ENCODE measurements around the gene FXYD4.
"Not testable (repeated sequence)": the region's sequence is repeated elsewhere in the genome, so short reads cannot be mapped to it uniquely, and the experiment has no call there.

Gene FXYD4

DNA sequence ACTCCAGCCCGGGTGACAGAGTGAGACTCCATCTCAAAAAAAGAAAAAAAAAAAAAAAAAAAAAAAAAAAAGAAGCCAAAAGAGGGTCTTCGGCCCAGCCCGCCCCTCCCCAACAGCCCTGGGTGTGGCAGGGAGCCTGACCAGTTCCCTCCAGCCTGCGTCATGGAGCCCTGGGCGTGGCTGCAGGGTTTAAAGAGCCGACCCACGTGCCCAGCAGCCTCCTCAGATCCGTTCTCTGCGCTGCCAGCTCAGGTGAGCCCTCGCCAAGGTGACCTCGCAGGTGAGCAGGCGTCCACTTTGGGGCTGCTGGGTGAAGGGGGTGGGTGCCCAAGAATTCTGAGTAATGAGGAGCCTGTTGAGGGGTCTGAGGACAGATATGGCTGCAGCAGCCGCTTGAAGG lies at the start of gene FXYD4:
FXYD4 (plus strand) TSS at position 219 of the 400 bp plus-strand sequence. CDS start 2,111 bp downstream, outside the sequence.
- DNase-seq, result no peak

DNA sequence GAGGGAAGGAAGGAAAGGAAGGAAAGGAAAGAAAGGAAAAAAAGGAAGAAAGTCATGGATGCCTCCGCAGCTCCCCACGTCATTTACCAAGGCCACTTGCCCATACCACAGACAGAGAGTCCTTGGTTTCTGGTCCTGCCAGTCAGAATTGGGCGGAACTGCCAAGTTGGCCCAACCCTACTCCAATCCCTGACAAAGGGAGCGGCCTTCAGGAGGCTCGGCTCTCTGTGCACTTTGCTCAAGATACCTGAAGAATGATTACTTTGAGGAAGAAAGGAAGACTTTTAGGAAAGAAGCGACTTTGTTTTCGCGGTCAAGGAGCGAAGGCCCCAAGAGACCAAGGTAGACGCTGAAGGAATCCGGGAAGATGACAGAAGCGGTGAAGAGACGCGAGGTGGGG lies 49.1 kb upstream of the FXYD4 start:
- no peak for DNase-seq

DNA sequence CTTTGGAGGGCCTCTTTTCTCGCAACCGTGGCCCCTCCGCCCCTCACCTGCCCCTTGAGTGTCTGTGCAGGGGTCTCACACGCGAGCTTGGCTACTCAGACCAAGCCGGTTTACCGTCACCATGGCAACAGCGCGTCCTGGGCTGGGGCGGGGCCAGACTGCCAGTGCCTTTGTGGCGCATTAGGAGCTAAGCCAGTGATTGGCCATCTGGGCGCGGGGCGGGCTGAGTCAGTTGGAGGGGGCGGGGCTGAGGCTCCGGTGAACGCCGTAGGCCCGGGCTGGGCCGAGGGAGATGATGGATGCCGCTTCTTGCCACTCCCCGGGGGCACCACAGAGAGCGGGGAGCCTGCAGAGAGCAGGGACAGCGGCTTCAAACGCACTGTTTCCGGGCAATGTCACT lies 48.7 kb upstream of the FXYD4 start:
- peak; percentile 56 for DNase-seq

DNA sequence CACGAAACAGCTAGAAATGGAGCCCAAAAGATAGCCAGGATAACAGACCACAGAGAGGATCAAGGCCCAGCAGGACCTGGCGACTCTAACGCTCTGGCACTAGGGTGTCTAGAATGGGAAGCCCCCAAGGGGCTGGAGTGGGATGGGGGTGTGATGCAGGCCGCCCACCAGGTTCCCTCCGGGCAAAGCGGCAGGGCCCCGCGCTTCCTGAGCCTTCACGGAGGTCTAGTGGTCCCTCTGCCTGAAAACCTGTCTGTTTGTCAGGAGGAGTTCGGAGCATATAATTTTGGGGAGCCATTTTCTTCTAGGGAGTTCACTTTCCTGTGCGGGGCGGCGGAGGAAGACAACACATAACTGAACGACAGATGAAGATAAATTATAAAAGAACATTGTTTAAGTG lies 48.2 kb upstream of the FXYD4 start:
- DNase-seq, result no peak

DNA sequence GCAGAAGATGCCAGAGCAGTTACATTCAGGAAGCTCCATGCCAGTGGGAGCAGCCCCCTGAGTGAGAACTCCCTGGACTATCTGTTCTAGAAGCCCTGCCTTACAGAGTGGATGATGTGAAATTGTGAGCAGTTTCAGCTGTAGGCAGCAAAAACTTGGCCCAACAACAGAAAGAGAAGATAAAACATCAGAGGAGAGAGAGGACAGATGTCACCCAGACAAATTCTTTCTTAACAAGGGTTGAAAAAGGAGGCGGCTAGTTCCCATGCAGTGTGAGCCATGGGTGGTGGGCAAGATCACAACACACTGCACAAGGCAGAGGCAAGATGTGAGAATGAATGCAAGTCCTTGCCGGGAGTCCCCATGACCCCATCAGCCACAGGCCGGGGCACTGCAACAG lies 46.6 kb upstream of the FXYD4 start:
- DNase-seq, result no peak

- no peak for DNase-seq
Observed at GRCh38 chr10:43327171-43327570, 44.3 kb upstream of the FXYD4 start.

- no peak for DNase-seq
Observed at GRCh38 chr10:43327986-43328385, 43.5 kb upstream of the FXYD4 start.

GRCh38 chr10:43328810-43329209 lies 42.6 kb upstream of the FXYD4 start:
- DNase-seq, result not testable (repeated sequence)

- DNase-seq, result not testable (repeated sequence)
Observed at GRCh38 chr10:43329246-43329885, 42.1 kb upstream of the FXYD4 start.

DNA sequence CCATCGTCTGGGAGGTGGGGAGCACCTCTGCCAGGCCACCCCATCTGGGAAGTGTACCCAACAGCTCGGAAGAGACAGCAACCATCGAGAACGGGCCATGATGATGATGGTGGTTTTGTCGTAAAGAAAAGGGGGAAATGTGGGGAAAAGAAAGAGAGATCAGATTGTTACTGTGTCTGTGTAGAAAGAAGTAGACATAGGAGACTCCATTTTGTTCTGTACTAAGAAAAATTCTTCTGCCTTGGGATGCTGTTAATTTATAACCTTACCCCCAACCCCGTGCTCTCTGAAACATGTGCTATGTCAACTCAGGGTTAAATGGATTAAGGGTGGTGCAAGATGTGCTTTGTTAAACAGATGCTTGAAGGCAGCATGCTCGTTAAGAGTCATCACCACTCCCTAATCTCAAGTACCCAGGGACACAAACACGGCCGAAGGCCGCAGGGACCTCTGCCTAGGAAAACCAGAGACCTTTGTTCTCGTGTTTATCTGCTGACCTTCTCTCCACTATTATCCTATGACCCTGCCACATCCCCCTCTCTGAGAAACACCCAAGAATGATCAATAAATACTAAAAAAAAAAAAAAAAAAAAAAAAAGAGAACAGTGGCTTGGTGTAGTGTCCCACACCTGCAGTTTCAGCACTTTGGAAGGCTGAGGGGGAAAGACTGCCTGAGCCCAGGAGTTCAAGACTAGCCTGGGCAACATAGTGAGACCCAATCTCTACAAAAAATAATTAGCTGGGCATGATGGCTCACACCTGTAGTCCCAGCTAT lies 41.2 kb upstream of the FXYD4 start:
- DNase-seq, result not testable (repeated sequence)

DNA sequence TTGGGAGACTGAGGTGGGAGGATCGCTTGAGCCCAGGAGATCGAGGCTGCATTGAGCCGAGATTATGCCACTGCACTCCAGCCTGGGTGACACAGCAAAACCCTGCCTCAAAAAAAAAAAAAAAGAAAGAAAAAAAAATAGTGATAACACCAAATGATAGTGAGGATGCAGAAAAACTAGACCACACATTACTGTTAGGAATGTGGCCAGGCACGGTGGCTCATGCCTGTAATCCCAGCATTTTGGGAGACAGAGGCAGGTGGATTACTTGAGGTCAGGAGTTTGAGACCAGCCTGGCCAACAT lies 40.7 kb upstream of the FXYD4 start:
- DNase-seq, result not testable (repeated sequence)

GRCh38 chr10:43333653-43334052 lies 37.8 kb upstream of the FXYD4 start:
- DNase-seq, result no peak

DNA sequence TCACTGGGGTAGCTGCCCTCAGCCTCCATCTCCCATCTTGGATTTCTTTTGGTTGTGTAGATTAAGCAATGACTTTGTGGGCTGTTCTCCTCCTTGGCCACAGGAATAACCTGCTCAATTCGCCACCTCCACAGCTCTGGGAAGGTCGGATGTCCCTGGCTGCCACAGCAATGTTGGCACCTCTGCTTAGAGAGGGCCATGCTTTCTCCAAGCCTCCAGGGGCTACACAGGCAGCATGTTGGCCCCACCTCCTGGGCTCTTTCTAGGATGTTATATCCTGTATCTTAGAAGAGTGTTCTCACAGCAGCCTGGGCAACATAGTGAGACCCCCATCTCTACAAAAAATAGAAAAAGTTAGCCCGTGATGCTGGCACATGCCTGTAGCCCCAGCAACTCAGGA lies 35.4 kb upstream of the FXYD4 start:
- no peak for DNase-seq

- no peak for DNase-seq
Observed at GRCh38 chr10:43336641-43337318, 34.7 kb upstream of the FXYD4 start.

- DNase-seq, result not testable (repeated sequence)
Observed at GRCh38 chr10:43337536-43337935, 33.9 kb upstream of the FXYD4 start.

- DNase-seq, result no peak
Observed at GRCh38 chr10:43338117-43338516, 33.3 kb upstream of the FXYD4 start.

DNA sequence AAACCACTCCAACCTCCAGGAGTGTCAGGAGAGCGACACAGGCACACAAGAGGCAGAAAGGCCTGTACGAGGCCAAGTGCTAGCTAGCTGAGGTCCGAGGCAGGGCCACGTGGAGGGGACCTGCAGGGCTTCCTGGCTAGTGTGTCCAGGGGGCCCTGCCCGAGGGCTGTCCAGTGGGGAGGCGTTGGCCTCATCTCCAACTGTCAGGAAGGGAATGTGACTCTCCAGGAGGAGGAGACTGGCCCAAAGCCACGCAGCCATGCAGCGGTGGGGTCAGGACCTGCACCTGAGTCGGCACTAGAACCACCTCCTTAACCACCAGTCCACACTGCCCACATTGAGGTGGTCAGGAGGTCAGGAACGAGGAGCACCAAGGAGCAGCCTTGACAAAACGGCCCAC lies 32.3 kb upstream of the FXYD4 start:
- DNase-seq, result no peak

DNA sequence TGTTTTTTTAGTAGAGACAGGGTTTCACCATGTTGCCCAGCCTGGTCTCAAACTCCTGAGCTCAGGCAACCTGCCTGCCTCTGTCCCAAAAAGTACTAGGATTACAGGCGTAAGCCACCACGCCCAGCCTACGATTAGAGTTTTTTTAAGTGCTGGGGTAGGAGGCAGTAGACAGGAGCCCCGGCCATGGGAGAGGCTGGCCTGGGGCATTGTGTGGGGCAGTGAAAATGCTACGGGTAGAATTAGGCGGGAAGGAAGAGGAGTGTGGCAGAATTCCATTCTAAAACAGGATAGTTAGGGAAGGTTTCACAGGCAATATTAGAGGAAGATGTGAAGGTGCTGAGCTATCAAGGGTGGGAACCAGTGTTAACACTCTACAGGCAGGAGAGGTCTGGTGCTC lies 31.3 kb upstream of the FXYD4 start:
- DNase-seq, result no peak

GRCh38 chr10:43340619-43341018 lies 30.8 kb upstream of the FXYD4 start:
- DNase-seq, result no peak

DNA sequence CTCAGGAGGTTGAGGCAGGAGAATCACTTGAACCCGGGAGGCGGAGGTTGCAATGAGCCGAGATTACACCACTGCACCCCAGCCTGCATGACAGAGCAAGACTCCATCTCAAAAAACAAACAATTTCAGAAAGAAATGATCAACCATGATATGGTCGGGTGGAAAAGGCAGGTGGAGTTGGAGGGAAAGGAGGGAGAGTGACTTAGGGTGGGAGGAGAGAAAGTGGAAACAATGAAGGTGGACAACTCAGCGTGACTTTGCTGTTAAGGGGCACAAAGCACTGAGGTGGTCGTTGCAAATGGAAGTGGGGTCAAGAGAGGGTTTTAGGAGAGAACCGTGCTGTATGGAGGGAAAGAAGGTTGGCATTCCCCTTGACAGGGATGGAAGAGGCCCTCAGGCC lies 30.0 kb upstream of the FXYD4 start:
- no peak for DNase-seq

DNA sequence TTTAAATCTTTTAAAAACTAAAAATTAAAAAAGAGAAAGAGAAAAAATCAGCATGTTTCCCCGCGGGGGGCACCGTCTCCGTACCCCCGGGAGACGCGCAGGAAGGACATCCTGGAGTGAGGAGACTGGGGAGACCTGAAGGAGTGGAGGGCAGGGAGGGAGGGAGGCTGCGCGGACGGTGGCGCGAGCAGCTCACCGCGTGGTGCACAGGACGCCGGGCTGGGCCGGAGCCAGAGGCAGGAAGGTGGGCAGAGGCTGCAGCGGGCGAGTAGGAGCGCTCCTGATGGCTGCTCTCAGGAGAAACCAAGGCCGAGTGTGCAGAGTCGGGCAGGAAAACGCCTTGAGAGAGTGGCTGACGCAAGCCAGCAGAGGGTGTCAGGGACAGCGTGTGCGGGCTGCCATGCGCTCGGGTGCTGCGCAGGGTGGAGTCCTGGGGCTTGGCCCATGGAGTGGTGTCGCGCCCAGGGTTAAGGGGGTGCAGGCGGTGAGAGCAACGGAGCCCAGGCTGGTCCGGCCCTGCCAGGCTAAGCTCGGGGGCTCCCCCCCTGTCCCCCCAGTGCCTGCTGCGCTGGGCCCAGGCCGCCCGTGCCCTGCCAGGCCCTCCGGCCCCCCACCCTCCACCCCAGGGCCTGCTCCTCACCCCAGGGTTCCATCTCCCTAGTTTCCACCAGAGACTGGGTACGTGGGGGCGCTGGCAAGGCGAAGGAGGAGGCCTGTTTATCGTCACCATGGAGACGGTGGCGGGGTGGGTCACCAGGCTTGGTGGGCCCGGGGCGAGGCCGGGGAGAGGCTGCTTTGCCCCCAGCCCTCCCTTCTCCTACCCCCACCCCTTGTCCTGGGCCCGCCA lies 28.9 kb upstream of the FXYD4 start:
- DNase-seq, result no peak

DNA sequence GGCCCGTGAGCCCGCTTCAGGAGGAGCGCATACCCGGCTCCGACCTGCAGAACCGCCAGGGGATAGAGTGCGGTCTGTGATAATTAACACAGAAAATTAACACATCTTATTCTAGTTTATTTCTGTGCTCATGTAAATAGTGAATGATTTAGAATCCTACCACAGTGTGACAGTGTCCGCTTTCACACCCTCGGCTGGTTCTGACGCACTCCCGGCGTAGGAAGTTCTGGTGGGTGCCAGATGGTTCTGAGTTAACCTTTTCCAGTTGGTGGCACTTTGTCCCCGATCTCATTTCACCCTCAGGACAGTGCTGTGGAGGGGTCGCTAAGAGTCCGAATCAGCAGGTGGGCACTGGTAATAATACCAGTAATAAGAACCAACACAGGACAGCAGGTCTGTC lies 28.3 kb upstream of the FXYD4 start:
- DNase-seq, result no peak

GRCh38 chr10:43344051-43344450 lies 27.4 kb upstream of the FXYD4 start:
- no peak for DNase-seq

All from activated gamma-delta T cell treated with Interleukin-2 at 50 U/mL for 16 hours (primary cell).